Uterus (tissue), 4 donors: ENCODE measurements around the gene RBMS3. TPM values are rescaled to one million over a fixed set of nuclear protein-coding genes. Genes with fewer than 3 reads are reported as not detected.

ENCODE experiments used
- DNase-seq, 2 donors: peaks; one replicate each; pipeline ENCODE4 v3.0.0-alpha.2; 2019 to 2020
- H3K27ac ChIP-seq, 2 donors: fragments of 200-600 bp; sonication (generic); 1 replicate in 1 of 2; 2 replicates in 1 of 2; pipeline ENCODE4 v1.5.1; 2016 to 2018
- H3K27me3 ChIP-seq, 2 donors: fragments of 200-600 bp; sonication (generic); one replicate each; pipeline ENCODE4 v1.5.1; 2018 to 2019; ENCODE audit warnings: control low read depth in 1 of 2
- H3K36me3 ChIP-seq, 2 donors: fragments of 200-600 bp; sonication (generic); one replicate each; pipeline ENCODE4 v1.5.1; 2019; ENCODE audit warnings: control low read depth in 1 of 2
- H3K4me1 ChIP-seq, 2 donors: fragments of 200-600 bp; sonication (generic); one replicate each; pipeline ENCODE4 v1.5.1; 2018 to 2019; ENCODE audit warnings: control low read depth in 1 of 2
- H3K4me3 ChIP-seq, 2 donors: fragments of 200-600 bp; sonication (generic); 1 replicate in 1 of 2; 2 replicates in 1 of 2; pipeline ENCODE4 v1.5.1; 2018 to 2019; ENCODE audit warnings: mild to moderate bottlenecking in 1 of 2
- H3K9me3 ChIP-seq, 2 donors: fragments of 200-600 bp; sonication (generic); one replicate each; pipeline ENCODE4 v1.5.1; 2019; ENCODE audit warnings: control low read depth in 1 of 2
- POLR2A ChIP-seq, 2 donors: fragments of 450-650 bp; IDR thresholded peaks; one replicate each; pipeline ENCODE4 v1.6.1; 2016; ENCODE audit warnings: antibody characterized with exemption in 2 of 2, mild to moderate bottlenecking in 1 of 2, moderate library complexity in 1 of 2
- intact Hi-C: fragments of 100-400 bp; cut with DNase I; formaldehyde crosslinking; loops from one replicate; pipeline ENCODE4 v1.15.1; 2023; ENCODE audit warnings: low total_unique reads
- total RNA-seq, 4 donors: library from RNA; depleted of rRNA in 3 of 4; stranded (reverse); fragments of >200 nt in 3 of 4; gene quantifications; one replicate each; pipeline versions ENCODE4 v1.1.0 to v1.2.4, GENCODE V29; 2014 to 2023
- TF ChIP-seq, protein P1 (sequence below), 4 experiments: fragments of 200-600 bp in 2 of 4; fragments of 450-650 bp in 2 of 4; sonication (generic) in 2 of 4; IDR thresholded peaks; one replicate each; pipeline ENCODE4 v1.5.1; 2016 to 2019; ENCODE audit warnings: antibody characterized with exemption in 4 of 4, mild to moderate bottlenecking in 2 of 4, moderate library complexity in 1 of 4
- donor health status: DM: yes; HTN: yes; CAD: no.

RBMS3 gene
- total RNA-seq, 4 donors from 2014 or later: 45.9 to 113 (median 75.4) TPM

DNA sequence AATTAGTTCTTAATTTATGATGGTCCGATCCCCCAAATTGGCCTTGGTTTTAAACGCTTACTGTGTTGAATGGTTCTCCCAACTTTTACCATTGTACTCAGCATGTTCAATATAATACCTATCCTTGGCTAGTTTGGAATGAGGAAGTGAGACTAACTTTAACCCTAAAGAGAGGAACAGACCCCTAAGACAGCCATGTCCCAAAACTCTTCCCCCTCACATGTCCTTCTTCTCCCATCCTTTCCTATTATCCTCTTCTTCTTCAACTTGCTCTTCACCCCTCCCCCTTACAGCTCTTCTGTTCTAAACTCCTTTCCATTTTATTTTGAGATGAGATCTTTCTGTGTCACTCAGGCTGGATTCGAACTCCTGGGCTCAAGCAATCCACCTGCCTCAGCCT, 116.5 kb downstream of the RBMS3 start:
- intact Hi-C loops: no loop called here
- no peaks in the 10 kb centered on the region for H3K36me3 ChIP-seq
- no peaks in the 10 kb centered on the region for H3K9me3 ChIP-seq
- no peak overlapping the region for H3K4me3 ChIP-seq
- TF ChIP-seq, protein P1, sequence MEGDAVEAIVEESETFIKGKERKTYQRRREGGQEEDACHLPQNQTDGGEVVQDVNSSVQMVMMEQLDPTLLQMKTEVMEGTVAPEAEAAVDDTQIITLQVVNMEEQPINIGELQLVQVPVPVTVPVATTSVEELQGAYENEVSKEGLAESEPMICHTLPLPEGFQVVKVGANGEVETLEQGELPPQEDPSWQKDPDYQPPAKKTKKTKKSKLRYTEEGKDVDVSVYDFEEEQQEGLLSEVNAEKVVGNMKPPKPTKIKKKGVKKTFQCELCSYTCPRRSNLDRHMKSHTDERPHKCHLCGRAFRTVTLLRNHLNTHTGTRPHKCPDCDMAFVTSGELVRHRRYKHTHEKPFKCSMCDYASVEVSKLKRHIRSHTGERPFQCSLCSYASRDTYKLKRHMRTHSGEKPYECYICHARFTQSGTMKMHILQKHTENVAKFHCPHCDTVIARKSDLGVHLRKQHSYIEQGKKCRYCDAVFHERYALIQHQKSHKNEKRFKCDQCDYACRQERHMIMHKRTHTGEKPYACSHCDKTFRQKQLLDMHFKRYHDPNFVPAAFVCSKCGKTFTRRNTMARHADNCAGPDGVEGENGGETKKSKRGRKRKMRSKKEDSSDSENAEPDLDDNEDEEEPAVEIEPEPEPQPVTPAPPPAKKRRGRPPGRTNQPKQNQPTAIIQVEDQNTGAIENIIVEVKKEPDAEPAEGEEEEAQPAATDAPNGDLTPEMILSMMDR (IDR thresholded peaks at IDR 0.05): no peak
- no peak for TF ChIP-seq POLR2A (IDR thresholded peaks at IDR 0.05)
- DNase-seq: no peak
- H3K4me1 ChIP-seq: no peaks in the 10 kb centered on the region
- H3K27me3 ChIP-seq: no peaks in the 10 kb centered on the region
- H3K27ac ChIP-seq: no peak overlapping the region

DNA sequence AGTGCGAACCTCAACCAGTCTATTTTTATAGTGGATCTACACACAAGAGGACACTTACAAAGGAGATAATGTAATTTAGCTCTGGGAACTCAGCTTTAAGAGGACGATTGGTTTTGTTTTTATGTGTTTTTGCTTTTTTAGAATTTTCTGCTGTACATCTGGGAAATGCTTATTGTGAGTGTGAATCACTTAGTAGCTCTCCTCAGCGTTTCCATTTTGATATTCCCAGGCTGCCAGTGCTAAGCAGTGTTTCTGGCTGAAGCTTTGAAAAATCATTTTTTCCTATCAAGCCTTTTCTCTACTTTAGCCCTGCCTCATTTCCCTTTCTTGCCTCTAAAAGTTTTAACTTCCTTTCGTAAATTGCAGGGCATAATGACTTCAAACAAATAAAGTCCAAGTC, 117.9 kb downstream of the RBMS3 start:
- Histone ChIP-seq H3K36me3 (no peaks in the 10 kb centered on the region), H3K4me1 (no peaks in the 10 kb centered on the region), H3K9me3 (no peaks in the 10 kb centered on the region), H3K27me3 (no peaks in the 10 kb centered on the region), H3K27ac (no peak overlapping the region), H3K4me3 (no peak overlapping the region)
- no peak for DNase-seq
- intact Hi-C loops: no loop called here
- TF ChIP-seq, protein P1 (IDR thresholded peaks at IDR 0.05): no peak
- no peak for TF ChIP-seq POLR2A (IDR thresholded peaks at IDR 0.05)

DNA sequence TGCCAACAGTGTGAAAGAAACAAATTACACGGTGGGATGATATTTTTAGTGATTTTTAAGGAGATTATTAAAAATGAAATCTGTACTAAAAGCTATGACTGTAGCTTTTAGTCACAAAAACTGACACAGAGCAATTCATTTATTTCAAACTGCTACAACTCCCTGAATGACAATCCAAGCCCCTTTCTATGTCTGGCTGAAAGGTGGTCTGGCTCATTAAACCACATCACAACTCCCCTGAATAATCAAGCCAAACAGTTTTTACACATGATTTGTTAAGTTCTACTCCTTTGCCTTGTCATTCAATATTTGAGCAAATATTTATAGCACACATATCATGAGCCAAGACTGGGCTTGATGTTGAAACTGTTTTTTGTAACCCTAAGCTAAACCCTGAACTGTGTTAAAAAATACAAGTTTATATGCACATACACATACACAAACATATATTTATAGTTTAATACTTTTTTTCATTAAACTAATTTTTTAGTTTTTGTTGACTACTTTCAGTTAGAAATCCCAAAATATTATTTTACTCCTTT, 125.5 kb downstream of the RBMS3 start:
- TF ChIP-seq, protein P1 (IDR thresholded peaks at IDR 0.05): no peak
- no peak for TF ChIP-seq POLR2A (IDR thresholded peaks at IDR 0.05)
- Histone ChIP-seq H3K9me3 (no peaks in the 10 kb centered on the region), H3K27me3 (no peaks in the 10 kb centered on the region), H3K27ac (peak overlapping the region in 1 of 2 donors; percentile 23), H3K4me1 (peaks cover 0 to 16% of the 10 kb centered on the region in 2 donors), H3K4me3 (no peak overlapping the region), H3K36me3 (no peaks in the 10 kb centered on the region)
- DNase-seq: no peak
- intact Hi-C loops: no loop called here

DNA sequence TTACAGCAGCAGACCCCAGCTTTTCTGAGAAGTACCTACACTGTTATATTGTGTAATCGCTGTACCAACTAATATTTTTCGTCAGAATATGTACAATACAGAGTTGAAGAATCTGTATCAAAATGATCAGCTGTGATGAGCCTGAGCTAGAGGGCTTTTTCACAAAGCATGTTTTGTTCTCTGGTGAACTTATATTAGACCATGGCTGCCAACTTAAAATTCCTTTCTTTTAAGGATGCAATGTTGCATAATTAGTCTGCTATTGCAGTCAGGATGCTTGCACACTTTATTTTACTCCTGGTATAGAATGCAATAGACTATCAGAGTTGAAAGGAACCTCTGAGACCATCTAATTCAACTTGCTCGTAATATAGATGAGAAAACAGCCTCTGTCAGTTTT, 127.8 kb downstream of the RBMS3 start:
- H3K4me3 ChIP-seq: no peak overlapping the region
- DNase-seq: no peak
- no peaks in the 10 kb centered on the region for H3K36me3 ChIP-seq
- intact Hi-C loops: no loop called here
- no peak for TF ChIP-seq POLR2A (IDR thresholded peaks at IDR 0.05)
- TF ChIP-seq, protein P1 (IDR thresholded peaks at IDR 0.05): no peak
- H3K27me3 ChIP-seq: no peaks in the 10 kb centered on the region
- no peak overlapping the region for H3K27ac ChIP-seq
- peaks cover 0 to 16% of the 10 kb centered on the region in 2 donors for H3K4me1 ChIP-seq
- H3K9me3 ChIP-seq: no peaks in the 10 kb centered on the region

DNA sequence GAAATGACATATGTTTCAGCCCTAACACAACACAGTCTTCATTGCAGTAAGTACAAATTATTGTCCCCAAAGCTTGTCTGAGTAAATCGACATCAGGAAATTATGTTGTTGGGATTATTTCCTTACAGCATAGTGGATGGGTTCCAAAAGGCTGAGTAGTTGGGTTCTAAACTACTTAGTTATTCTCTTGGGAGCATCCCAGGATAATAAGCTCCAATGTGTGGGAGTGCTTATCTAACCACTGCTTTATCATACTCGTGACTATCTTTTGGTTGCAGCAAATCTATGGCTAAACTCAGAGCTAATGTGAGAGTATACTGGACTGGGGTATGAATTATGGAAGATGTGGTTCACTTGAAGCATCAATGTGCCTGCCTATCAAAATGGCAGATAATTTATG, 128.5 kb downstream of the RBMS3 start:
- DNase-seq: no peak
- peaks cover 0 to 16% of the 10 kb centered on the region in 2 donors for H3K4me1 ChIP-seq
- H3K27ac ChIP-seq: no peak overlapping the region
- H3K9me3 ChIP-seq: no peaks in the 10 kb centered on the region
- H3K4me3 ChIP-seq: no peak overlapping the region
- TF ChIP-seq POLR2A (IDR thresholded peaks at IDR 0.05): no peak
- TF ChIP-seq, protein P1 (IDR thresholded peaks at IDR 0.05): no peak
- intact Hi-C loops: no loop called here
- no peaks in the 10 kb centered on the region for H3K36me3 ChIP-seq
- H3K27me3 ChIP-seq: no peaks in the 10 kb centered on the region
